ENCODE measurements around the gene ADAM15. TPM values are rescaled to one million over a fixed set of nuclear protein-coding genes. Genes with fewer than 3 reads are reported as not detected.

ADAM15 gene
- total RNA-seq, 4 donors from 2014 or later = 51.3 to 75.5 (median 65.6) TPM

GRCh38 chr1:155104605-155105534 is 53.8 kb downstream of the ADAM15 start:
- Histone ChIP-seq H3K4me1 (peaks cover 0 to 5% of the 10 kb centered on the region in 2 donors), H3K27ac (no peak overlapping the region), H3K27me3 (no peaks in the 10 kb centered on the region), H3K36me3 (no peaks in the 10 kb centered on the region), H3K9me3 (no peaks in the 10 kb centered on the region), H3K4me3 (replicated peaks in 1 of 3) (no peak overlapping the region)
- TF ChIP-seq CTCF (IDR thresholded peaks at IDR 0.05) (no peak), POLR2A (IDR thresholded peaks at IDR 0.05) (no peak)
- DNase-seq = no peak
- intact Hi-C loops (cut with DNase I) = loop anchor here (5.0 kb wide), 1 partner anchor 52 kb away; no protein-coding TSS in a partner anchor
- 78 to 80% methylated on average over 7 of the region's 7 CpGs for WGBS, 2 donors

GRCh38 chr1:155105604-155106011 is 54.5 kb downstream of the ADAM15 start:
- intact Hi-C loops (cut with DNase I) = loop anchor here (5.0 kb wide), 1 partner anchor 52 kb away; no protein-coding TSS in a partner anchor
- no peak overlapping the region for H3K4me3 ChIP-seq (replicated peaks in 1 of 3)
- H3K27ac ChIP-seq = no peak overlapping the region
- H3K36me3 ChIP-seq = no peaks in the 10 kb centered on the region
- 57 to 63% methylated on average over 7 of the region's 7 CpGs for WGBS, 2 donors
- TF ChIP-seq CTCF (IDR thresholded peaks at IDR 0.05) (no peak), POLR2A (IDR thresholded peaks at IDR 0.05) (no peak)
- H3K9me3 ChIP-seq = no peaks in the 10 kb centered on the region
- H3K27me3 ChIP-seq = no peaks in the 10 kb centered on the region
- H3K4me1 ChIP-seq = peaks cover 0 to 5% of the 10 kb centered on the region in 2 donors
- DNase-seq = no peak

DNA sequence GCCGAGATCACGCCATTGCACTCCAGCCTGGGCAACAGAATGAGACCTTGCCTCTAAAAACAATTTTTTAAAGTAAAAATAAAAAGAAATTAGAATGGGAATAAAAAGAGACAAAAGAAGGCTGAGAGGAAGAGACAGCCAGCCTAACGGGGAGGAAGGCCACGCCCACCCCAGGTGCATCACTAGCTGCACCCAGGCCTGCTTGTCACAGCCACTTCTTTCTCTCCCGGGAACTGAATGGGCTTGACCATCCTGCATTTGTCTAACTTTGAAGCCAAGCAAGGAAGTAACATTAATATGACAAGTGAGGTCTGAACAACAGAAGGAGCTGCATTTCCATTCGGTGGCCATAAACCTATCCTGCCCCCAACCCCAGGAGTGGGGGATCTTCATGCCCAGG is 55.7 kb downstream of the ADAM15 start:
- H3K27me3 ChIP-seq = no peaks in the 10 kb centered on the region
- H3K4me3 ChIP-seq (replicated peaks in 1 of 3) = no peak overlapping the region
- H3K4me1 ChIP-seq = peaks cover 0 to 5% of the 10 kb centered on the region in 2 donors
- no peak for DNase-seq
- no peak overlapping the region for H3K27ac ChIP-seq
- intact Hi-C loops (cut with DNase I) = loop anchor here (5.0 kb wide), 1 partner anchor 50 kb away; no protein-coding TSS in a partner anchor
- no peak for TF ChIP-seq CTCF (IDR thresholded peaks at IDR 0.05)
- TF ChIP-seq POLR2A (IDR thresholded peaks at IDR 0.05) = no peak
- H3K36me3 ChIP-seq = no peaks in the 10 kb centered on the region
- 73 to 80% methylated on average over 6 of the region's 6 CpGs for WGBS, 2 donors
- no peaks in the 10 kb centered on the region for H3K9me3 ChIP-seq

DNA sequence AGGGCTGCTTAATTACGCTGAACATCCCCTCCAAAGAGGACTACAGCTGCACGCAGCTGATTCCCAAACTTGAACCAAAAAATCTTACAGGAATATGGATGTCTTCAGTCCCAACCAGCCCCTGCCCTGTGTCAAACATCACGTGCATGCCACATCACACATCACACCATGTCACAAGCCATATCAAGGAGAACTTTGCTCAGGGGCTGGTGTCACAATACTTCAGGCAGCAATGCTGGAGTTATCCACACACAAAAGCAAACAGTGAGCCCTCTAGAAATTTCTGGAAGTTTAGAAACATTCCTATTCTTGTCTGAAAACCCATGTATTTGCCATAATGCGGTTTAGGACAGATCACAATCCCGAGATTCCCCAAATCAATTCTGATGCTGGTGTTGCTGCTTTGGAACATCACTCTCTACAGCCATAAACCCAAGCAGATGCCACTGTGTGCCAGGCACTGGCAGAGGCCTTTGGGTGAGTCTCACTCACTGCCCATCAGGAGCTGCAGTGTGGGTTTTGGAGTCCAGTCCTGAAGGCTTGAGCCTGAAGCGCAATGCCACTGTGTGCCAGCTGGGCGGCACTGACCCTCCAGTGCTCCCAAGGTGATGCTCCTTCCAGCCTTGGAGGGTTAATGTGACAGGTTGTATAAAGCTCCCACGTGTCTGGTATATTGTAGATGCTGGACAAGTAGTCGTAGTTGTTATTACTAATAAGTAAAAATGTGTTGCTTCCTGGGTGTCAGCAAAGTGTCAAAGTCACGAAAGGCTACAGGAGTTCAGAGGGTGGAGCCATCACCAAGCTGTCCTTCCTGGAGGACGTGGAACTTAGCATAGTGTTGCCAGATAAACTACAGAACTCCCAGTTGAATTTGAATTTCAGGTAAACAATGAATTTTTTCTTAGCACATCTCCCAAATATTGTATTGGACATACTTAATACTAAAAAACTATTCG is 56.5 kb downstream of the ADAM15 start:
- no peaks in the 10 kb centered on the region for H3K36me3 ChIP-seq
- H3K27ac ChIP-seq = no peak overlapping the region
- H3K9me3 ChIP-seq = no peaks in the 10 kb centered on the region
- H3K4me1 ChIP-seq = peaks cover 0 to 5% of the 10 kb centered on the region in 2 donors
- no peak overlapping the region for H3K4me3 ChIP-seq (replicated peaks in 1 of 3)
- WGBS, 2 donors = 74 to 81% methylated on average over 10 to 12 of the region's 12 CpGs
- no peak for DNase-seq
- intact Hi-C loops (cut with DNase I) = loop anchor here (5.0 kb wide), 1 partner anchor 50 kb away; no protein-coding TSS in a partner anchor
- H3K27me3 ChIP-seq = no peaks in the 10 kb centered on the region
- TF ChIP-seq POLR2A (IDR thresholded peaks at IDR 0.05) = no peak
- TF ChIP-seq CTCF (IDR thresholded peaks at IDR 0.05) = no peak
